Osteoblast (primary cell): Measurements from ENCODE around the gene SORCS3. TPM values are rescaled to one million over a fixed set of nuclear protein-coding genes. Genes with fewer than 3 reads are reported as not detected.

Experiments used
- DNase-seq: peaks from one replicate; pipeline ENCODE4 v3.0.0; 2011; ENCODE audit warnings: low spot score, mixed read lengths; ENCODE audit not compliant: insufficient read length; ENCODE audit errors: missing footprints
- H2AFZ ChIP-seq: 2 replicates; pipeline ENCODE4 v1.6.0; 2011; ENCODE audit warnings: mild to moderate bottlenecking, low read length
- H3K27ac ChIP-seq: 2 replicates; pipeline ENCODE4 v1.5.1; 2011; ENCODE audit warnings: mild to moderate bottlenecking, low read depth, low read length, moderate library complexity
- H3K27me3 ChIP-seq: 2 replicates; pipeline ENCODE4 v1.6.0; 2012; ENCODE audit warnings: mild to moderate bottlenecking, control low read depth, inconsistent platforms, low read length, moderate library complexity; ENCODE audit not compliant: insufficient read depth
- H3K36me3 ChIP-seq: 2 replicates; pipeline ENCODE4 v1.5.1; 2011; ENCODE audit warnings: mild to moderate bottlenecking, low read length, control low read depth, moderate library complexity; ENCODE audit not compliant: insufficient read depth
- H3K4me1 ChIP-seq: 2 replicates; pipeline ENCODE4 v1.5.1; 2011; ENCODE audit warnings: mild to moderate bottlenecking, low read length, control low read depth, moderate library complexity; ENCODE audit not compliant: insufficient read depth
- H3K4me2 ChIP-seq: 2 replicates; pipeline ENCODE4 v1.6.0; 2011; ENCODE audit warnings: mild to moderate bottlenecking, low read length; ENCODE audit not compliant: insufficient read depth
- H3K4me3 ChIP-seq: fragments of 200-600 bp; sonication (generic); 3 replicates; pipeline ENCODE4 v1.5.1; 2012; ENCODE audit warnings: mild to moderate bottlenecking, low read length, inconsistent platforms; ENCODE audit not compliant: insufficient read depth
- H3K79me2 ChIP-seq: 2 replicates; pipeline ENCODE4 v1.6.0; 2012; ENCODE audit warnings: mild to moderate bottlenecking, low read length, control low read depth, inconsistent platforms; ENCODE audit not compliant: insufficient read depth
- H3K9me3 ChIP-seq: 2 replicates; pipeline ENCODE4 v1.5.1; 2011; ENCODE audit warnings: low read depth, low read length, control low read depth
- H4K20me1 ChIP-seq: 2 replicates; pipeline ENCODE4 v1.6.0; 2012; ENCODE audit warnings: mild to moderate bottlenecking, low read length, control low read depth; ENCODE audit not compliant: insufficient read depth
- total RNA-seq: library from RNA; depleted of rRNA; stranded (reverse); fragments of >200 nt; gene quantifications from 2 replicates; pipeline ENCODE4 v1.2.3, GENCODE V29; 2012
- TF ChIP-seq, protein P1 (sequence below): IDR thresholded peaks from 2 replicates; pipeline ENCODE4 v1.5.1; 2011; ENCODE audit warnings: mild to moderate bottlenecking, low read depth, low read length, moderate library complexity; ENCODE audit errors: extremely low read depth

Gene SORCS3
- total RNA-seq, 1 donor: not detected

DNA sequence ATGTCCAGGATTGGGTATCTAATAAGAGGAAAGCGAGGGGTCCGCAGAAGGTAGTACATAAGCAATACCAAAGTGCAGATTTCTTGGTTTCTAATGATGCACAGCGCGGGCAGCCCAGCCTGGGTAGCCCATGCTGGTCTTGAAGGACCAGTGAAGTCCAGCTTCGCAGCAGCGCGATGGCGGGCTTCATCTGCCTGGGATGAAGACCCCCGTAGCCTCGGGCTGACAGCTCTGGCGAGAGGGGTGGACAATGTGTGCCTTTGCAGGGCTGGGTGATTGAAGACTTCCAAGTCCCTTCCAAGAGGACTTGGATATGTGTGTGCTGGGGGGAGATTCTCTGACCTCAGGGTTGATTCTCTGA, 2.2 kb downstream of the SORCS3 start:
- H3K4me2 ChIP-seq: no peak overlapping the region
- H3K4me1 ChIP-seq: no peaks in the 10 kb centered on the region
- DNase-seq: no peak
- H3K27me3 ChIP-seq: peaks cover 29% of the 10 kb centered on the region
- no peaks in the 10 kb centered on the region for H3K9me3 ChIP-seq
- H4K20me1 ChIP-seq: no peaks in the 10 kb centered on the region
- TF ChIP-seq, protein P1, sequence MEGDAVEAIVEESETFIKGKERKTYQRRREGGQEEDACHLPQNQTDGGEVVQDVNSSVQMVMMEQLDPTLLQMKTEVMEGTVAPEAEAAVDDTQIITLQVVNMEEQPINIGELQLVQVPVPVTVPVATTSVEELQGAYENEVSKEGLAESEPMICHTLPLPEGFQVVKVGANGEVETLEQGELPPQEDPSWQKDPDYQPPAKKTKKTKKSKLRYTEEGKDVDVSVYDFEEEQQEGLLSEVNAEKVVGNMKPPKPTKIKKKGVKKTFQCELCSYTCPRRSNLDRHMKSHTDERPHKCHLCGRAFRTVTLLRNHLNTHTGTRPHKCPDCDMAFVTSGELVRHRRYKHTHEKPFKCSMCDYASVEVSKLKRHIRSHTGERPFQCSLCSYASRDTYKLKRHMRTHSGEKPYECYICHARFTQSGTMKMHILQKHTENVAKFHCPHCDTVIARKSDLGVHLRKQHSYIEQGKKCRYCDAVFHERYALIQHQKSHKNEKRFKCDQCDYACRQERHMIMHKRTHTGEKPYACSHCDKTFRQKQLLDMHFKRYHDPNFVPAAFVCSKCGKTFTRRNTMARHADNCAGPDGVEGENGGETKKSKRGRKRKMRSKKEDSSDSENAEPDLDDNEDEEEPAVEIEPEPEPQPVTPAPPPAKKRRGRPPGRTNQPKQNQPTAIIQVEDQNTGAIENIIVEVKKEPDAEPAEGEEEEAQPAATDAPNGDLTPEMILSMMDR: no peak
- no peak overlapping the region for H2AFZ ChIP-seq
- H3K79me2 ChIP-seq: no peaks in the 10 kb centered on the region
- H3K36me3 ChIP-seq: no peaks in the 10 kb centered on the region
- H3K27ac ChIP-seq: no peak overlapping the region
- no peak overlapping the region for H3K4me3 ChIP-seq

GRCh38 chr10:104646146-104646545, 5.1 kb downstream of the SORCS3 start:
- no peaks in the 10 kb centered on the region for H3K4me1 ChIP-seq
- peaks cover 11% of the 10 kb centered on the region for H3K27me3 ChIP-seq
- H2AFZ ChIP-seq: no peak overlapping the region
- H3K4me3 ChIP-seq: no peak overlapping the region
- H4K20me1 ChIP-seq: no peaks in the 10 kb centered on the region
- no peaks in the 10 kb centered on the region for H3K9me3 ChIP-seq
- no peaks in the 10 kb centered on the region for H3K79me2 ChIP-seq
- no peak overlapping the region for H3K4me2 ChIP-seq
- no peak for DNase-seq
- no peak overlapping the region for H3K27ac ChIP-seq
- H3K36me3 ChIP-seq: no peaks in the 10 kb centered on the region
- TF ChIP-seq, protein P1: no peak

GRCh38 chr10:104648421-104648820, 7.3 kb downstream of the SORCS3 start:
- Histone ChIP-seq H3K4me1 (no peaks in the 10 kb centered on the region), H3K27me3 (peaks cover under 1% of the 10 kb centered on the region), H3K79me2 (no peaks in the 10 kb centered on the region), H3K27ac (no peak overlapping the region), H4K20me1 (no peaks in the 10 kb centered on the region), H3K36me3 (no peaks in the 10 kb centered on the region), H3K4me3 (no peak overlapping the region), H3K4me2 (no peak overlapping the region), H3K9me3 (no peaks in the 10 kb centered on the region), H2AFZ (no peak overlapping the region)
- TF ChIP-seq, protein P1: no peak
- no peak for DNase-seq

GRCh38 chr10:104650072-104650471, 9.0 kb downstream of the SORCS3 start:
- Histone ChIP-seq H3K36me3 (no peaks in the 10 kb centered on the region), H3K4me3 (no peak overlapping the region), H2AFZ (no peak overlapping the region), H3K79me2 (no peaks in the 10 kb centered on the region), H3K4me2 (no peak overlapping the region), H3K9me3 (no peaks in the 10 kb centered on the region), H4K20me1 (no peaks in the 10 kb centered on the region), H3K27ac (no peak overlapping the region), H3K4me1 (no peaks in the 10 kb centered on the region), H3K27me3 (no peaks in the 10 kb centered on the region)
- no peak for DNase-seq
- TF ChIP-seq, protein P1: no peak
